SH-SY5Y (cell line): ENCODE results near the gene DMXL1.

ENCODE experiments used
- GATA2 ChIP-seq: IDR thresholded peaks from 2 replicates; pipeline ENCODE4 v1.6.1; 2011; ENCODE audit warnings: mild to moderate bottlenecking, low read depth, low read length
- GATA3 ChIP-seq: IDR thresholded peaks from 2 replicates; pipeline ENCODE4 v1.6.1; 2011; ENCODE audit warnings: low read depth, mild to moderate bottlenecking, low read length, moderate library complexity

- TF ChIP-seq GATA2 = no peak
- TF ChIP-seq GATA3 = no peak
These were observed 203.3 kb downstream of the DMXL1 start for GRCh38 chr5:119274030-119274766.
